OCI-LY3 (cell line): ENCODE results near the gene ALS2CL.

Experiments used
- H2AFZ ChIP-seq: fragments of 200-600, 300-600 bp; shearing (Covaris generic); 2 replicates; pipeline ENCODE4 v1.6.0; 2014; ENCODE audit warnings: antibody characterized with exemption, low read depth, low read length
- H3K27ac ChIP-seq: fragments of 200-600, 300-600 bp; sonication (generic); 2 replicates; pipeline ENCODE4 v1.5.1; 2014; ENCODE audit warnings: mild to moderate bottlenecking, low read length, moderate library complexity, mixed read lengths
- H3K27me3 ChIP-seq: fragments of 200-600, 300-600 bp; sonication (generic); 2 replicates; pipeline ENCODE4 v1.6.1; 2014; ENCODE audit warnings: low read depth, low read length, mixed read lengths
- H3K36me3 ChIP-seq: fragments of 200-600, 300-600 bp; sonication (generic); replicated peaks from 2 replicates; pipeline ENCODE3; 2014; ENCODE audit warnings: low read depth, low read length, mixed read lengths
- H3K4me1 ChIP-seq: fragments of 300-600, 200-600 bp; sonication (generic); 2 replicates; pipeline ENCODE4 v1.6.1; 2014; ENCODE audit warnings: low read length, mixed read lengths
- H3K4me2 ChIP-seq: fragments of 200-600, 300-600 bp; sonication (generic); 2 replicates; pipeline ENCODE4 v1.6.1; 2014; ENCODE audit warnings: low read length, mixed read lengths
- H3K4me3 ChIP-seq: fragments of 300-600, 200-600 bp; sonication (generic); 2 replicates; pipeline ENCODE4 v1.5.1; 2014; ENCODE audit warnings: antibody characterized with exemption, mild to moderate bottlenecking, low read length, moderate library complexity
- H3K79me2 ChIP-seq: fragments of 300-600, 200-600 bp; shearing (Covaris generic); 2 replicates; pipeline ENCODE4 v1.6.1; 2014; ENCODE audit warnings: mild to moderate bottlenecking, low read length, mixed read lengths
- H3K9ac ChIP-seq: fragments of 300-600, 200-600 bp; shearing (Covaris generic); 2 replicates; pipeline ENCODE4 v1.6.0; 2014; ENCODE audit warnings: mild to moderate bottlenecking, low read length, moderate library complexity
- H3K9me3 ChIP-seq: fragments of 200-600, 300-600 bp; shearing (Covaris generic); 2 replicates; pipeline ENCODE4 v1.6.1; 2014; ENCODE audit warnings: low read length, mixed read lengths; ENCODE audit not compliant: insufficient read depth
- H4K20me1 ChIP-seq: fragments of 200-600, 300-600 bp; sonication (generic); 2 replicates; pipeline ENCODE4 v1.6.1; 2016; ENCODE audit warnings: low read length, mixed read lengths; ENCODE audit not compliant: insufficient read depth
- CTCF ChIP-seq: fragments of 200-600, 300-600 bp; sonication (generic); IDR thresholded peaks from 2 replicates; pipeline ENCODE4 v1.5.1; 2014; ENCODE audit warnings: antibody characterized with exemption, low read length, low read depth
- EZH2phosphoT487 ChIP-seq: fragments of 200-600 bp; shearing (Covaris generic); IDR thresholded peaks from 2 replicates; pipeline ENCODE4 v1.6.1; 2018; ENCODE audit warnings: antibody characterized with exemption, mixed run types, low read depth

Gene ALS2CL

GRCh38 chr3:46714728-46715506, 21.4 kb upstream of the ALS2CL start:
- H4K20me1 ChIP-seq: no peaks in the 10 kb centered on the region
- no peaks in the 10 kb centered on the region for H3K79me2 ChIP-seq
- H3K27me3 ChIP-seq: peaks cover 10% of the 10 kb centered on the region; the same call in 1 of the 2 replicates
- H2AFZ ChIP-seq: no peak overlapping the region
- TF ChIP-seq CTCF (no peak), EZH2phosphoT487 (no peak)
- no peak overlapping the region for H3K4me2 ChIP-seq
- H3K9me3 ChIP-seq: no peaks in the 10 kb centered on the region
- no peak overlapping the region for H3K27ac ChIP-seq
- peaks cover 11% of the 10 kb centered on the region for H3K4me1 ChIP-seq
- peaks cover 3% of the 10 kb centered on the region for H3K36me3 ChIP-seq
- no peak overlapping the region for H3K9ac ChIP-seq
- no peak overlapping the region for H3K4me3 ChIP-seq

GRCh38 chr3:46713898-46714552, 20.5 kb upstream of the ALS2CL start:
- no peak overlapping the region for H2AFZ ChIP-seq
- no peaks in the 10 kb centered on the region for H3K9me3 ChIP-seq
- peaks cover 3% of the 10 kb centered on the region; the same call in 1 of the 2 replicates for H3K27me3 ChIP-seq
- H3K4me1 ChIP-seq: peaks cover 11% of the 10 kb centered on the region
- TF ChIP-seq EZH2phosphoT487 (no peak), CTCF (no peak)
- no peak overlapping the region for H3K4me3 ChIP-seq
- H4K20me1 ChIP-seq: no peaks in the 10 kb centered on the region
- no peak overlapping the region for H3K9ac ChIP-seq
- no peaks in the 10 kb centered on the region for H3K79me2 ChIP-seq
- peak overlapping the region; percentile 12 for H3K4me2 ChIP-seq
- no peak overlapping the region for H3K27ac ChIP-seq
- H3K36me3 ChIP-seq: peaks cover 7% of the 10 kb centered on the region

- H4K20me1 ChIP-seq: no peaks in the 10 kb centered on the region
- H3K27ac ChIP-seq: no peak overlapping the region
- H3K4me2 ChIP-seq: 0 out of 2 replicates have a peak overlapping the region, but pooled peaks have one; percentile 12
- no peaks in the 10 kb centered on the region for H3K27me3 ChIP-seq
- H2AFZ ChIP-seq: no peak overlapping the region
- no peak overlapping the region for H3K9ac ChIP-seq
- H3K79me2 ChIP-seq: no peaks in the 10 kb centered on the region
- H3K4me1 ChIP-seq: peaks cover 11% of the 10 kb centered on the region
- H3K4me3 ChIP-seq: no peak overlapping the region
- TF ChIP-seq EZH2phosphoT487: no peak
- no peaks in the 10 kb centered on the region for H3K9me3 ChIP-seq
- peaks cover 11% of the 10 kb centered on the region for H3K36me3 ChIP-seq
Observed at GRCh38 chr3:46713050-46713897, 19.8 kb upstream of the ALS2CL start.

DNA sequence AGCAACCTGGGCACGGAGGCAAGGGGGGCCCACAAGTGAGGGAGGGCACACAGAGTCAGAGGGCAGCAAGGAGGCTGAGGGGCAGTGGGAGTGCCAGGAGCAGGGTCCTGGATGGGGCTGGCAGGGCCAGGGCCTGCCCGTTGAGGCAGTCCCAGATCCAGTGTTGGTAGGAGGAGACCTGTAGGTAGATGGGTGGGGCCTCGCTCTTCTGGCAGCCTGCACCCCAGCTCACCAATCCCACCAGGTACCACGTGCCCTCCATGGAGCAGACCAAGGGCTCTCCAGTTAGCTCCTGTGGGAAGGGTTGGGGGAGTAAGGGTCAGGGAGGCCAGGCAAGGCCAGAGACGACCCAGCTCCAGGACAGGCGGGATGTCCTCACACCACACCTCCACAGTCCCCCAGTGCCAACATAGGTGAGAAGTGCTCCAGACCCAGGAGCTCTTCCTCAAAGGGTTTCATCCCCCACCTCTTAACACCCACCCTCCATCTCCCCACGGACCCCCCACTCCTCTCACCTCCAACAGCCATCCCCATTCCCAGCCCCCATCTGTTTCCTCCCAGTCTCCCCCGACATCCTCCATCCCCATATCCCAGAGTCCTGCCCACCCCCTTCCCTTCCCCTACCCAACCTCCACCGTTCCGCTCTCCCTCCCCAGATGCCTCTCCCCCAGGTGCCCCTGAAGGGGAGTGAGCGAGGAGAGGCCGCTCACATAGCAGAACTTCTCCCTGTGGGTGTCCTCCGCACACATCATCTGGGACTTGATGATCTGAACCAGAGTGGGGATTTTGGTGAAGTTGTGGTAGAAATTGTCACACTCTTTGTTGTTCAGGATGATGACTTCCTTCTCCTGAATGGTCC, 18.9 kb upstream of the ALS2CL start:
- peaks cover 13% of the 10 kb centered on the region for H3K36me3 ChIP-seq
- H3K4me3 ChIP-seq: no peak overlapping the region
- H4K20me1 ChIP-seq: peaks cover 4% of the 10 kb centered on the region; the same call in 1 of the 2 replicates
- no peaks in the 10 kb centered on the region for H3K27me3 ChIP-seq
- no peaks in the 10 kb centered on the region for H3K9me3 ChIP-seq
- H3K4me2 ChIP-seq: no peak overlapping the region
- TF ChIP-seq EZH2phosphoT487 (no peak), CTCF (no peak)
- H2AFZ ChIP-seq: no peak overlapping the region
- no peaks in the 10 kb centered on the region for H3K79me2 ChIP-seq
- no peak overlapping the region for H3K27ac ChIP-seq
- peaks cover 11% of the 10 kb centered on the region for H3K4me1 ChIP-seq
- no peak overlapping the region for H3K9ac ChIP-seq
